SU-DHL-6 (cell line): ENCODE data around the gene CATSPERB.

Source experiments
- H2AFZ ChIP-seq: fragments of 200-600 bp; sonication (generic); 2 replicates; pipeline ENCODE4 v1.6.1; 2014; ENCODE audit warnings: low read depth, mild to moderate bottlenecking, moderate library complexity, mixed read lengths, antibody characterized with exemption, low read length; ENCODE audit not compliant: severe bottlenecking
- H3F3A ChIP-seq: fragments of 200-600 bp; shearing (Covaris generic); 2 replicates; pipeline ENCODE4 v1.6.0; 2016; ENCODE audit warnings: antibody characterized with exemption, mild to moderate bottlenecking; ENCODE audit not compliant: insufficient read depth
- H3K27ac ChIP-seq: fragments of 200-600 bp; sonication (generic); 2 replicates; pipeline ENCODE4 v1.5.1; 2016; ENCODE audit warnings: low read depth, mild to moderate bottlenecking, low read length, moderate library complexity, mixed read lengths
- H3K27me3 ChIP-seq: fragments of 200-600 bp; sonication (generic), shearing (Covaris generic); 2 replicates; pipeline ENCODE4 v1.6.0; 2014; ENCODE audit warnings: mild to moderate bottlenecking, low read length
- H3K36me3 ChIP-seq: fragments of 200-600 bp; sonication (generic); 2 replicates; pipeline ENCODE4 v1.6.1; 2014; ENCODE audit warnings: mild to moderate bottlenecking, low read length, mixed read lengths
- H3K4me2 ChIP-seq: fragments of 300-600, 200-600 bp; shearing (Covaris generic), sonication (generic); 2 replicates; pipeline ENCODE4 v1.6.0; 2014; ENCODE audit warnings: low read length, low read depth, mild to moderate bottlenecking; ENCODE audit not compliant: poor library complexity, severe bottlenecking
- H3K4me3 ChIP-seq: fragments of 200-600 bp; sonication (generic); 2 replicates; pipeline ENCODE4 v1.5.1; 2014; ENCODE audit warnings: antibody characterized with exemption, low read length, mild to moderate bottlenecking, mixed read lengths; ENCODE audit not compliant: insufficient read depth, poor library complexity, severe bottlenecking
- H3K79me2 ChIP-seq: fragments of 200-600 bp; sonication (generic); 2 replicates; pipeline ENCODE4 v1.6.1; 2014; ENCODE audit warnings: mild to moderate bottlenecking, low read length, moderate library complexity; ENCODE audit not compliant: insufficient read depth
- H3K9ac ChIP-seq: fragments of 200-600 bp; sonication (generic); 2 replicates; pipeline ENCODE4 v1.7.0; 2014; ENCODE audit warnings: mild to moderate bottlenecking, low read length
- H3K9me2 ChIP-seq: fragments of 200-600 bp; sonication (generic); replicated peaks from 2 replicates; pipeline ENCODE4 v1.6.1; 2014; ENCODE audit warnings: low read length; ENCODE audit not compliant: insufficient read depth
- H3K9me3 ChIP-seq: fragments of 200-600 bp; sonication (generic); 2 replicates; pipeline ENCODE4 v1.6.1; 2014; ENCODE audit warnings: low read length, mixed read lengths; ENCODE audit not compliant: insufficient read depth
- H4K20me1 ChIP-seq: fragments of 200-600 bp; sonication (generic); 2 replicates; pipeline ENCODE4 v1.6.1; 2014; ENCODE audit warnings: low read depth, mild to moderate bottlenecking, antibody characterized with exemption, low read length, moderate library complexity, mixed read lengths
- CTCF ChIP-seq: fragments of 200-600 bp; sonication (generic); IDR thresholded peaks from one replicate; pipeline ENCODE4 v1.5.1; 2017; ENCODE audit warnings: antibody characterized with exemption, mild to moderate bottlenecking, low read length, moderate library complexity; ENCODE audit not compliant: insufficient read depth, poor library complexity, severe bottlenecking
- EZH2phosphoT487 ChIP-seq: fragments of 200-600 bp; sonication (generic), shearing (Covaris generic); conservative IDR thresholded peaks from 2 replicates; pipeline ENCODE4 v1.6.1; 2018; ENCODE audit warnings: mild to moderate bottlenecking, antibody characterized with exemption, low read length, moderate library complexity, mixed read lengths

The CATSPERB gene

GRCh38 chr14:91611528-91611927, 120.4 kb downstream of the CATSPERB start:
- no peak overlapping the region for H3K9ac ChIP-seq
- H3K27me3 ChIP-seq = no peaks in the 10 kb centered on the region
- TF ChIP-seq EZH2phosphoT487 = no peak
- no peak for TF ChIP-seq CTCF
- H3K27ac ChIP-seq = no peak overlapping the region
- no peak overlapping the region for H2AFZ ChIP-seq
- no peaks in the 10 kb centered on the region for H3F3A ChIP-seq
- H4K20me1 ChIP-seq = no peaks in the 10 kb centered on the region
- no peaks in the 10 kb centered on the region for H3K9me3 ChIP-seq
- H3K36me3 ChIP-seq = no peaks in the 10 kb centered on the region
- H3K9me2 ChIP-seq = no peaks in the 10 kb centered on the region
- H3K79me2 ChIP-seq = no peaks in the 10 kb centered on the region
- H3K4me3 ChIP-seq = no peak overlapping the region
- H3K4me2 ChIP-seq = no peak overlapping the region

GRCh38 chr14:91609161-91609560, 122.7 kb downstream of the CATSPERB start:
- no peaks in the 10 kb centered on the region for H3K36me3 ChIP-seq
- no peaks in the 10 kb centered on the region for H3F3A ChIP-seq
- H3K27ac ChIP-seq = no peak overlapping the region
- no peak overlapping the region for H3K9ac ChIP-seq
- H3K27me3 ChIP-seq = no peaks in the 10 kb centered on the region
- no peak overlapping the region for H2AFZ ChIP-seq
- H3K4me3 ChIP-seq = no peak overlapping the region
- H3K79me2 ChIP-seq = no peaks in the 10 kb centered on the region
- no peaks in the 10 kb centered on the region for H3K9me2 ChIP-seq
- no peak overlapping the region for H3K4me2 ChIP-seq
- no peaks in the 10 kb centered on the region for H4K20me1 ChIP-seq
- H3K9me3 ChIP-seq = no peaks in the 10 kb centered on the region
- no peak for TF ChIP-seq CTCF
- no peak for TF ChIP-seq EZH2phosphoT487

GRCh38 chr14:91607322-91608047, 124.4 kb downstream of the CATSPERB start:
- Histone ChIP-seq H3K9me3 (no peaks in the 10 kb centered on the region), H3K4me3 (no peak overlapping the region), H3K27ac (no peak overlapping the region), H3K9me2 (no peaks in the 10 kb centered on the region), H4K20me1 (no peaks in the 10 kb centered on the region), H3F3A (no peaks in the 10 kb centered on the region), H3K27me3 (no peaks in the 10 kb centered on the region), H3K36me3 (no peaks in the 10 kb centered on the region), H3K9ac (no peak overlapping the region), H2AFZ (no peak overlapping the region), H3K4me2 (no peak overlapping the region), H3K79me2 (no peaks in the 10 kb centered on the region)
- TF ChIP-seq CTCF = no peak
- TF ChIP-seq EZH2phosphoT487 = no peak
